Hair follicle dermal papilla cell (primary cell): ENCODE results near the gene TECTA. TPM values are rescaled to one million over a fixed set of nuclear protein-coding genes. Genes with fewer than 3 reads are reported as not detected.

ENCODE experiments used
- total RNA-seq: library from RNA; depleted of rRNA; stranded (reverse); fragments of >200 nt; gene quantifications from 2 replicates; pipeline ENCODE4 v1.2.3, GENCODE V29; 2012

The TECTA gene, protein sequence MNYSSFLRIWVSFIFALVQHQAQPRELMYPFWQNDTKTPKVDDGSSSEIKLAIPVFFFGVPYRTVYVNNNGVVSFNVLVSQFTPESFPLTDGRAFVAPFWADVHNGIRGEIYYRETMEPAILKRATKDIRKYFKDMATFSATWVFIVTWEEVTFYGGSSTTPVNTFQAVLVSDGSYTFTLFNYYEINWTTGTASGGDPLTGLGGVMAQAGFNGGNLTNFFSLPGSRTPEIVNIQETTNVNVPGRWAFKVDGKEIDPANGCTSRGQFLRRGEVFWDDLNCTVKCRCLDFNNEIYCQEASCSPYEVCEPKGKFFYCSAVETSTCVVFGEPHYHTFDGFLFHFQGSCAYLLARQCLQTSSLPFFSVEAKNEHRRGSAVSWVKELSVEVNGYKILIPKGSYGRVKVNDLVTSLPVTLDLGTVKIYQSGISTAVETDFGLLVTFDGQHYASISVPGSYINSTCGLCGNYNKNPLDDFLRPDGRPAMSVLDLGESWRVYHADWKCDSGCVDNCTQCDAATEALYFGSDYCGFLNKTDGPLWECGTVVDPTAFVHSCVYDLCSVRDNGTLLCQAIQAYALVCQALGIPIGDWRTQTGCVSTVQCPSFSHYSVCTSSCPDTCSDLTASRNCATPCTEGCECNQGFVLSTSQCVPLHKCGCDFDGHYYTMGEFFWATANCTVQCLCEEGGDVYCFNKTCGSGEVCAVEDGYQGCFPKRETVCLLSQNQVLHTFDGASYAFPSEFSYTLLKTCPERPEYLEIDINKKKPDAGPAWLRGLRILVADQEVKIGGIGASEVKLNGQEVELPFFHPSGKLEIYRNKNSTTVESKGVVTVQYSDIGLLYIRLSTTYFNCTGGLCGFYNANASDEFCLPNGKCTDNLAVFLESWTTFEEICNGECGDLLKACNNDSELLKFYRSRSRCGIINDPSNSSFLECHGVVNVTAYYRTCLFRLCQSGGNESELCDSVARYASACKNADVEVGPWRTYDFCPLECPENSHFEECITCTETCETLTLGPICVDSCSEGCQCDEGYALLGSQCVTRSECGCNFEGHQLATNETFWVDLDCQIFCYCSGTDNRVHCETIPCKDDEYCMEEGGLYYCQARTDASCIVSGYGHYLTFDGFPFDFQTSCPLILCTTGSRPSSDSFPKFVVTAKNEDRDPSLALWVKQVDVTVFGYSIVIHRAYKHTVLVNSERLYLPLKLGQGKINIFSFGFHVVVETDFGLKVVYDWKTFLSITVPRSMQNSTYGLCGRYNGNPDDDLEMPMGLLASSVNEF (N-terminal part only)
- 0.32 and 0.97 TPM in 2 replicates for total RNA-seq

DNA sequence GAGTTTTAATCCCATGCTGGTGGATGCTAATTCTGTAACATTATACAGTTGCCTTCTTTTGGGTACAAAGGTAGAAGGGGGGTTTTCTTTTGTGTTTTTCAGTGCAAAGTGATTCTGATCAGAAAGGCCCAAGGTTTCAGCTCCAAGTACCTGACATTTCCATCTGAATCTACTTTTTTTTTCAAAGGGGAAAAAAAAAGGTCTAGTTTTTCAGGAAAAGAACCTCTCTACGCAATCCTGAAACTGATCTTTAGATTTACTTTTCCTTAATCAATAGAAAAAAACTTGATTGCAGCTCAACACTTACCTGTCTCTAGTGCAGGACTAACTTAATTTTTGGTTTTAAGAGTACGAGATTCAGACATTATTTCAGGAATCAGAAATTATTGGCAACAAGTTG, at the start of gene TECTA:
TECTA (plus strand) TSS at position 301 of the 400 bp plus-strand sequence. CDS start 1,423 bp downstream, outside the sequence.

Other genes starting within 250 kb of the TECTA start
- 40.1 and 40.6 TPM in 2 replicates for gene TBCEL, start 77.1 kb upstream of the TECTA start, total RNA-seq
- gene SC5D, start 191.5 kb downstream of the TECTA start, total RNA-seq, result 40.4 and 48.5 TPM in 2 replicates